Lung (tissue), 12 donors: Measurements from ENCODE around the gene ITIH3. TPM values are rescaled to one million over a fixed set of nuclear protein-coding genes. Genes with fewer than 3 reads are reported as not detected.

Experiments
- ATAC-seq: fragments of 200-7000 bp; cut with Tn5 transposase; one replicate; pipeline ENCODE4 v1.9.1; 2020; ENCODE audit warnings: moderate number of reproducible peaks; ENCODE audit not compliant: insufficient read depth, low FRiP score
- DNase-seq, 3 donors: peaks; one replicate each; pipeline ENCODE4 v3.0.0-alpha.2; 2013 to 2017
- H3K27ac ChIP-seq, 2 donors: one replicate each; pipeline ENCODE4 v1.5.1; 2013; ENCODE audit warnings: mild to moderate bottlenecking in 2 of 2, moderate library complexity in 2 of 2, control low read depth in 1 of 2, inconsistent platforms in 1 of 2, low read depth in 1 of 2, low read length in 1 of 2
- H3K27me3 ChIP-seq, 3 donors: one replicate each; pipeline ENCODE4 v1.5.1; 2013; ENCODE audit warnings: low read length in 2 of 3; ENCODE audit not compliant: control insufficient read depth in 3 of 3, insufficient read depth in 3 of 3
- H3K36me3 ChIP-seq, 4 donors: one replicate each; pipeline ENCODE4 v1.5.1; 2013; ENCODE audit warnings: low read length in 4 of 4, mild to moderate bottlenecking in 1 of 4, moderate library complexity in 1 of 4; ENCODE audit not compliant: control insufficient read depth in 4 of 4, insufficient read depth in 4 of 4
- H3K4me1 ChIP-seq, 5 donors: one replicate each; pipeline ENCODE4 v1.5.1; 2013; ENCODE audit warnings: low read length in 5 of 5, mild to moderate bottlenecking in 2 of 5, moderate library complexity in 1 of 5; ENCODE audit not compliant: control insufficient read depth in 5 of 5, insufficient read depth in 5 of 5
- H3K4me3 ChIP-seq: one replicate; pipeline ENCODE4 v1.5.1; 2013; ENCODE audit warnings: mild to moderate bottlenecking, control low read depth, moderate library complexity
- H3K9ac ChIP-seq, 2 donors: one replicate each; pipeline ENCODE4 v1.5.1; 2013; ENCODE audit warnings: low read length in 2 of 2, control low read depth in 1 of 2; ENCODE audit not compliant: insufficient read depth in 1 of 2
- H3K9me3 ChIP-seq, 4 donors: one replicate each; pipeline ENCODE4 v1.5.1; 2013; ENCODE audit warnings: low read length in 3 of 4, mild to moderate bottlenecking in 1 of 4, moderate library complexity in 1 of 4; ENCODE audit not compliant: control insufficient read depth in 4 of 4, insufficient read depth in 3 of 4
- CTCF ChIP-seq: IDR thresholded peaks from 2 replicates; pipeline ENCODE4 v1.5.1; 2012; ENCODE audit warnings: mild to moderate bottlenecking; ENCODE audit errors: control extremely low read depth, extremely low read depth
- WGBS, 2 donors: extraction: QIAGEN DNeasy Blood & Tissue Kit; methylation state at CpG; one replicate each; pipeline ENCODE4 v1.1.7; 2013; 5-methylcytosine and 5-hydroxymethylcytosine counted together
- polyA plus RNA-seq, 2 donors: library from polyadenylated mRNA; stranded (reverse); fragments of 200-250 nt; gene quantifications; one replicate each; pipeline ENCODE4 v1.2.1, GENCODE V29; 2013
- total RNA-seq, 2 donors: library from RNA; depleted of rRNA in 1 of 2; stranded (reverse); fragments of >200 nt in 1 of 2; gene quantifications; one replicate each; pipeline ENCODE4 v1.2.1, GENCODE V29; 2014 to 2021
- donor health status: control.
- donor health status: control.
- donor health status: Bipolar disorder and iron deficiency.
- donor health status: healthy.
- donor health status: DM: yes; HTN: yes; CAD: no.

ITIH3 gene
- total and polyA plus RNA-seq, 4 donors = 0.54 to 3.2 (median 1.7) TPM

DNA sequence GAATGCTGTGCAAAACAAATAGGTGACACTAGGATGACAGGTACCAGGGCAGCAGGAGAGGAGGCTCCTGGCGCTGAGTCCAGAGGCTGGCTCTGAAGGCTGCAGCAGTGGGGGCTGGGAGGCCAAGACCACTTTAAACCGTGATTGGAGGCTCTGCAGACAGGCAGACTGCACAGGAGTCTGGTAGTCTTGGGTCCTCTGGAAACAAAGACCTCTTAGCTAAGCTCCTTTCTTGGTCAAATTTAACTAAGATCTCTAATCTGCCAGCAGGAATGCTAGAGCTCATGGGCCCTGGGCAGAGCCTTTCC is 44.6 kb downstream of the ITIH3 start:
- WGBS, 2 donors = 80 to 100% methylated on average over 2 of the region's 2 CpGs
- ATAC-seq = no peak
- TF ChIP-seq CTCF = no peak
- Histone ChIP-seq H3K9me3 (no peaks in the 10 kb centered on the region), H3K27me3 (no peaks in the 10 kb centered on the region), H3K4me1 (peaks cover 0 to 26% (median 5%) of the 10 kb centered on the region in 5 donors), H3K36me3 (peaks cover 0 to 45% (median 13%) of the 10 kb centered on the region in 4 donors), H3K27ac (no peak overlapping the region), H3K4me3 (no peak overlapping the region), H3K9ac (no peak overlapping the region)
- no peak for DNase-seq

GRCh38 chr3:52839892-52840545 is 45.4 kb downstream of the ITIH3 start:
- H3K36me3 ChIP-seq = peaks cover 0 to 42% (median 13%) of the 10 kb centered on the region in 4 donors

DNA sequence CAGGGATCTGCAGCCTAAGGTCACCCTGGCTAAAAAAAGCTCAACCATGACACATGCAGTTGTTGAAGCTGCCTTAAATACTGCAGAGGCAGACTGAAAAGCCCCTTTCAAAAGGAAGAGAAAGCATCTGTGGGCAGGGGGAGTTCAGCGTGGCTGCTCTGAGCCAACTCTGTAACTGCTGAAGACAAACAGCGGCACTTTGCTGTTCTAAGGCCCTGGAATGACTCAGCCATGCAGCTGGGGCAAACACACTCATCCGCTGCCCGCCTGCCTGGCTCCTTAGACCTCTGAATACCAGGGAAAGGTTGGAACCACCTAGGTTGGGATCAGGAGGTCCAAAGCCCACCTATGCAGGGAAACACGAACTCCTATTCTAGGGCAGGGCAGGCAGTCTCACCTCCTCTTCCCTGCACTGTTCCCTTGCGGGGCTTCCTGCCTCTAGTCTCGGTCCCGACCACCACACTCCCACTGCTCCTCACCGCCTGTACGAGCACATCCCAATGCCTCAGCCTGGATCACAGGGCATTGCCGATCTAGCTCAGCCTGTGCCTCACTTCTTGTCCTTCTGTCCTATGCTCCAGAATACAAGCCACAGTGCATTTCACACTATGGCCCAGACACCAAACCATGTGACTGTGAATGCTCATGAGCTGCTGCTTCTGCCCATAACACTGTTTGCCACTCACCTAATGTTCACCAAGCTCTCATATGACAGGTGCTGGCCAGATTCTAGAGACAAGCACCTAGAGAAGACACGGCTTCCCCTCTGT is 46.8 kb downstream of the ITIH3 start:
- peaks cover 0 to 21% (median 9%) of the 10 kb centered on the region in 5 donors for H3K4me1 ChIP-seq
- 95 to 96% methylated on average over 12 of the region's 12 CpGs for WGBS, 2 donors
- no peak overlapping the region for H3K27ac ChIP-seq
- H3K4me3 ChIP-seq = no peak overlapping the region
- TF ChIP-seq CTCF = no peak
- DNase-seq = no peak
- no peaks in the 10 kb centered on the region for H3K9me3 ChIP-seq
- H3K27me3 ChIP-seq = no peaks in the 10 kb centered on the region
- ATAC-seq = no peak
- H3K9ac ChIP-seq = no peak overlapping the region
- peaks cover 0 to 31% (median 13%) of the 10 kb centered on the region in 4 donors for H3K36me3 ChIP-seq

More at GRCh38 chr3:52839892-52840545, 45.4 kb downstream of the ITIH3 start:
- Histone ChIP-seq H3K9me3 (no peaks in the 10 kb centered on the region), H3K9ac (no peak overlapping the region), H3K27me3 (no peaks in the 10 kb centered on the region), H3K27ac (no peak overlapping the region), H3K4me1 (peaks cover 0 to 25% (median 6%) of the 10 kb centered on the region in 5 donors), H3K4me3 (no peak overlapping the region)
- TF ChIP-seq CTCF = no peak
- ATAC-seq (no peak), DNase-seq (no peak)
- 87 to 90% methylated on average over 23 of the region's 23 CpGs for WGBS, 2 donors
